HG02798 (cell line): ENCODE results near the gene CHD5.

ENCODE experiments used
- ATAC-seq: cut with Tn5 transposase; IDR thresholded peaks from one replicate; pipeline ENCODE4 v1.9.1; 2021; ENCODE audit warnings: mild to moderate bottlenecking; ENCODE audit not compliant: unreplicated experiment, poor library complexity

CHD5 gene

DNA sequence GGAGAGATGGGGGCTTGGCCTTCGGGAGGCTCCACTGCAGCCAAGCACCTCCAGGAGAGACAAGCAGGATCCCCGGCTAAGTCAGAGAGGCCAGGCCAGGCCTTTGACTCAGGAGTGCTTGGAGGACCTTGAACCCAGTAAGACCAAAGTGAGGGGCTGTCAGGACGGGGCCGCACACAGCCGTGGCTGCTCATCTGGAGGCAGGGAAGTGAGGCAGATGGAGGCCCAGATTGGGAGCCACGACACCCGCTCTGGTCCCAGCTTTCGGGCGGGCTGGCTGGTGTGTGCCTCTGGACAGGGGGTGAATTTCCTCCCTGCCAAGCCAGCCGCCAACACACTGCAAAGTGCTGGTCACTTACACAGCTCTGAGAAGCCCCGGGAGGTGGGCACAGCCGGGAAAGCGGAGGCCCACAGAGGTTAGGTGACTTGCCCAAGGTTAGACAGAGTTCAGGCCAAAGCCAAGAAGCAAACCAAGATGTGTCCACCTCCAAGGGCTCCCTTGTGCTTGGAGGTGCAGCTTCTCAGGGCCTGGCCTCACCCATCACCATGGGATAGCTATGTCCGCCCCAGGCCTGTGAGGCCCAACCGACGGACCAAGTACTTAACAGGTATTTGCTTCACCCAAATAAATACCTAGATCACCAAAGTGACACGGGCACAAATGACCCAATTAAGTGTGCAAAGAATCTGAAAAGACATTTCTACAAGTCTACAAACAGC lies 58.3 kb downstream of the CHD5 start:
- ATAC-seq = no peak

DNA sequence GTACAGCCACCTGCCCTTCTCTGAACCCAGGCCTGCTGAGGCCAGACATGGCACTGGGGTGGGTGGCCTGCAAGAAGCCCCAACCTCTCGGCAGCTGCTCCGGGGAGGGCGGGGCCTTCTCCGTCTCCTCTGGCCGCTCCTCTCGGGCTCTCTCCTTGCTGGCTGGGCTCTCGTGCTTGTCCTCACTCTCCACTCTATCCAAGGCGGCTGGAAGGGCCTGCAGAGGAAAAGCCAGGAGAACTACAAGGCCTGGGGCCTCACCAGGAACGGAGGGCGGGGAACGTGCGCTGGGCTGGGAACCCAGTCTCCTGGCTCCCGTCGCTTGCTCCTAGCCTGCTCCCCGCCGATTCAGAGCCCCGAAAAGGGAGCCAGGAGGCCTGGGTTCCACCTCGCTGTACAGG lies 59.1 kb downstream of the CHD5 start:
- ATAC-seq = no peak

DNA sequence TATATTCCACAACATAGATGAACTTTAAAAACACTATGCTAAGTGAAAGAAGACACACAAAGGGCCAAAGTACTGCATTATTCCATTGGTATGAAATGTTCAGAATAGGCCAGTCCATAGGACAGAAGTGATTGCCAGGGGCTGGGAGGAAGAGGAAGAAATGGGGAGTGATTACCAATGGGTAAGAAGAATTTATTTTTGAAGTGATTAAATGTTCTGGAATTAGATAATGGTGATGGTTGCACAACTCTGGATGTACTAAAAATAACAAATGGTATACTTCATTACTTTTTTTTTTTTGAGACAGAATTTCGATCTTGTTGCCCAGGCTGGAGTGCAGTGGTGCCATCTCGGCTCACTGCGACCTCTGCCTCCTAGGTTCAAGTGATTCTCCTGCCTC lies 61.7 kb downstream of the CHD5 start:
- ATAC-seq = no peak

DNA sequence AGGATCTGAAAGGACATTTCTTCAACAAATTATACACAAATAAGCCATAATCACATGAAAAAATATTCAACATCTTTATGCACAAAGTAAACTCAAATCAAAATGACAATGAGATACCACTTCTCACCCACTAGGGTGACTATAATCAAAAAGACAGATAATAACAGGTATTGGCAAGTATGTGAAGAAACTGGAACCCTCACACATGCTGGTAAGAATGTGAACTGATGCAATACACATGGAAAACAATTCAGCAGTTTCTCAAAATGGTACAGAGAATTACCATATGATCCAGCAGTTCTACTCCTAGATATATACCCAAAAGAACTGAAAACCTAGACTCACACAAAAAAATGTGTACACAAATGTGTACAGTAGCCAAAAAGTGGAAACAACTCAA lies 62.5 kb downstream of the CHD5 start:
- ATAC-seq = no peak

DNA sequence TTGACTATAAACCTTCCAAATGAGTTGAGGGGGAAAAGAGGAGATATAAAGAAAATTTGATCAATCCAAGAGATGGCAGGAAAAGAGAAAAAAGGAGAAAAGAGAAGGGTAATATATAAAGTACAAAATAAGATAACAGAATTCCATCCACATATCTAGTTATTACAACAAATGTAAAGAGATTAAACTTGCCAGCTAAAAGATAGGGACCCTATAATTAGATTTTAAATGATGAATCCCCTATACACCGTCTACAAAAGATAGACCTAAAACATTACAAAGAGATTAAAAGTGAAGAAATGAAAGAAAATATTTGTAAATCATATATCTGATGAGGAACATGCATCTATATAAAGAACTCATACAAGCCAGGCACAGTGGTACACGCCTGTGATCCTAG lies 63.1 kb downstream of the CHD5 start:
- ATAC-seq = no peak

DNA sequence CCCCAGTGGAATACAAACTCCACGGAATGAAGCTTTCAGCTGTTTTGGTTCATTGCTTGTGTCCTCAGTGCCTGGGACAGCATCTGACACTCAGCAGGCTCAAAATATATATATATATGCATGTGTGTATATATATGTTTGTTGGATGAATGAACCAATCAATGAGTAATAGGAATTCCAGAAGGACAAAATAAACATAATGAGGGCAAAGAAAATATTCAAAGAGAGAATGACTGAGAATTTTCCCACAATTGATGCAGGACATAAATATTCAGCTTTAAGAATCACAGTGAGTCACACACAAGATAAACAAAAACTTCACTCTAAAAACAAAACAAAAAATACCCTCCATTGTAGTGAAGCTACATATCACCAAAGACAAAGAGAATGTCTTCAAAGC lies 64.0 kb downstream of the CHD5 start:
- ATAC-seq = no peak

DNA sequence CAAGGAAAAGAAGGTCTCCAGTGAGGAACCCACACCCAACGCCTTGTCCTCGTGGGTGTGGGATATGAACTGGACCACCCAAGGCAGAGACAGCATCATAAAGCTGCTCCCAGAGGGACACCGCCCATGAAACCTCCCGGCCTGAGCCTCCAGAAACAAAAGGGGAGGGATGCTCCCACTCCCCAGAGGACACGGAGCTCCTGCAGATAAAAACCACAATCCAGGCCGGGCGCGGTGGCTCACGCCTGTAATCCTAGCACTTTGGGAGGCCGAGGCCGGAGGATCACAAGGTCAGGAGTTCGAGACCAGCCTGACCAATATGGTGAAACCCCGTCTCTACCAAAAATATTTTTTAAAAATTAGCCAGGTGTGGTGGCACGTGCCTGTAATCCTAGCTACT lies 66.4 kb downstream of the CHD5 start:
- no peak for ATAC-seq

DNA sequence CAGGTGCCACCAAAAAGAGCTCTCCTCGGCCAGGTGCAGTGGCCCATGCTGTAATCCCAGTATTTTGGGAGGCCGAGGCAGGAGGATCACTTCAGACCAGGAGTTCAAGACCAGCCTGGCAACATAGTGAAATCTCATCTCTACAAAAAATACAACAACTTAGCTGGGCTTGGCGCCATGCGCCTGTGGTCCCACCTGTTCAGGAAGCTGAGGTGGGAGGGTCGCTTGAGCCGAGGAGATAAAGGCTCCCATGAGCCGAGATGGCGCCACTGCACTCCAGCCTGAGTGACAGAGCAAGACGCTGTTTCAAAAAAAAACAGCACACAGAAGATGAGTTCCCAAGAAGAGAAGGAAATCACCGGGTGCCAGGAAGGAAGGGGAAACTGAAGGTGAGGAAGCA lies 67.0 kb downstream of the CHD5 start:
- ATAC-seq = no peak

DNA sequence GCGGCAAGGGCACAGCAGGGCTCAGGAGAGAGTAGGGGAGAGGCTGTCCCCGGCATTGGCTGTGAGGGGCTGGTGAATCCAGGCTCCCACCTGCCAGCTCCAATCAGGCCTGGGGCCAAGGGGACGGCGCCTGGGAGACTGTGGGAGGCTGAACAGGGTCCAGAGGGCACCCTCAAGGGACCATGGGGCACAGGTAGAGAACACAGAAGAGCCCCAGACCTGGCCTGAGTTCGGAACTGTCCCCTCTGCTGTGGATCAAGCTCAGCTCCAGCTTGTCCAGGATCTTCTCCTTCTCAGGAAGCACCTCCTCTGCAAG lies 67.5 kb downstream of the CHD5 start:
- no peak for ATAC-seq

DNA sequence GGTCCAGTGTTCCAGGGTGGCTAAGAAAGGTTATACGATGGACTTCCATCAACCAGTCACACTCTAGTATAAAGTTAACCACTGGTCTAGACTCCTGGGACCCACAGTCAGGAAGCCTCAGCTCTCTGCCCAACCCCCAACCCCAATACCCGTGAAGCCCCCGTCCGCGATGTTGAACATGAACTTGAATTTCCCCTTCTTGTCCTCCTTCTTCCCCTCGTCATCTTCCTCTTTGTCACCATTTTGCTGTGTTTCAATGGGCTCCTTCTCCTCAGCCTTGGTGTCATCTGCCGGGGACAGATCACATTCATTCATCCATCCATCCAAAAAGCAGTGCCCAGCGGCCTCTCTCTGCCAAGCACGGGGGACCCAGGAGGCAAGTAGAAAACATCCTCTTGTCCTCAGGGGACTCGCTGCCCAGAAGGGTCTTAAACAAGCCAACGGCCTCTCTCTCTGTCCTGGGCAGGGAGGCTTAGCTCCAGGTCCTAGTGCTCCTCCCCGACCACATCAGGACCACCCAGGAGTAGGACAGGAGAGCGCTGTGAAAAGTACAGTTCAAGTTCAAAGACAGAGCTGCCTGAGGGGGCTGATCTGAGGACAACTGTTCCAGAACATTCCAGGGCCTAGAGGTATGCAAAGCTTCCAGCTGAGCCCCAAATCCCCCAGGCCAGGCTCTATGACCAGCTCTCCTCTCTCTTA lies 68.0 kb downstream of the CHD5 start:
- ATAC-seq = no peak

DNA sequence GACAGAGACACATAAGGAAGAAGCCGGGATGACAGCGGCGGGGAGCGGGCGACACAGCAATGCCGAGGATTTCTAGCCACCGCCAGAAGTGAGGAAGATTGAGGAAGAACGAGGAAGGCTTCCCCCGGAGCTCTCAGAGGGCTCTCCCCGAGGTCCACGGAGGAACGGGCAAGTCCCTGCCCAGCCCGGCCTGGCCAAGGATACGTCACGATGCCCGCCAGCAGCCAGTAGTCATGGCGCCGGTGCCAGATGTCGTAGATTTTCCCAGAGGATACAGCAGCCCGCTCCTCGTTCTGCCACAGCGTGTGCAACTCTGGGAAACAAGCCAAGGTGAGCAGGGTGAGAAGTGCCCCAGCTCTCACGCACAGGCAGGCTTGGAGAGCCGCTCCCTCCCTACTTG lies 68.5 kb downstream of the CHD5 start:
- no peak for ATAC-seq

DNA sequence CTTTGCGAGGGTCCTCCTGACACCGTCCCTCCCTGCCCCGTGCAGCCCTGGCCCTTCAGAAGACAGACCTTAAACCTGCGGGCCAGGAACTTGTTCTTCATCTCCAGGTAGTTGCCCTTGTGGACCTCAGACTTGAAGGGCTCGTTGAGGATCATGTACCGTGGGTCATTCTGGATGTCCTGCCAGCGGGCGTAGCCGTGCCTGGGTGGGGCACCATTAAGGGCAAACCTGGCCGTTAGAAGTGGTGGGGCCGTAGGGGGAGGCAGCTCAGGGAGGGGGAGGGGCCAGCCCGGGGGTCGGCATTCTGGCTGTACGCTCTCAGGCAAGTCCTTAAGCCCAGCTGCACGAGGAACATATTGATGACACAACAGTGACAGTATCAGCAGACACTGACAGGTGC lies 69.8 kb downstream of the CHD5 start:
- no peak for ATAC-seq

DNA sequence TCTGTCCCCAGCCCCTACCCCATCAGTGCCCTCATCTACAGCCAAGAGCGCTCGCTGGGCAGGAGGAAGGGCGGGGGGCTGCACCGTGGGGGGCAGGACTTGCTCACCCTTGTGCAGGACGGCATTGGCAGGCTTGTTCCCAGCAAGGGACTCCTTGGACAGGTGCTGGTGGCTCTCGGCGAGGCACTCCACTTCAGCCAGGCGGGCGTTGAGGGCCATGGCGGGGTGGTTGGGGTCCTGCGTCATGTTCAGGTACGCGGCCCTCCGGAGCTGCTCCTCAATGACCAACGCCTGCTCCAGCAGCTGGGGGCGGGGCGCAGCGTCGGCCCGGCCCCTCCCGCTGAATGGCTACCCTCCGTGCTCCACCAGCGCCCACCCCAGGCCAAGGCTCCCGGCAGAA lies 70.4 kb downstream of the CHD5 start:
- no peak for ATAC-seq

DNA sequence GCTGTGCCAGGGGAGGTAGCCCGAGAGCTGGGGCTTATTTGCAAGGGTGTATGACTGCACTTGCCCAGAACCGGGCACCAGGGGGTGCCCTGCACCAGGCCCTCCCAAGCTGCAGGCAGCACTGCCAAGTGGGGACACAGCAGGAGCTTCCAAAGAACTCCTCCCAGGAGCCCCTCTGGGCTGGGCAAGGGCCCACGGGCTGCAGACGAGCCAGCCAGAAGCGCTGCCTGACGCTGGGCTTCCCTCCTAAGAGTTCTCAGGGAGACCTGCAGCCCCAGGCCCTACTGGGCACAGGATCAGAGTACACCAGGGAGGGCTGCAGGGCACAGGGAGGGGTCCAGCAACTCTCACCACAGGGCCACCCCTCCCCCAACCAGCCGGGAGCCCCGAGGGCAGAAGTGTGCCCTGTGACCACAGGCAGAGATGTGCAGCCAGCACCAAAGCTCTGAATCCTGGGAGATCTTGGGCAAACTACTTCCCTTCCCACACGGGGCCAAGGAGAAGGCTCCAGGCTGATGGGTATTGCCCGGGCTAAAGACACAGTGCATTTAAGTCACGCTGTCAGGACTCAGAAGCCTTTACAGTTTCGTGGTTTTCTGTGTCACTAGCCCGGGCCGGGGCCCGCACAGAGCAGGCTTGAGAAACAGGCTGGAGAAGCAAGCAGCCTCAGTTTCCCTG lies 71.0 kb downstream of the CHD5 start:
- ATAC-seq = no peak

DNA sequence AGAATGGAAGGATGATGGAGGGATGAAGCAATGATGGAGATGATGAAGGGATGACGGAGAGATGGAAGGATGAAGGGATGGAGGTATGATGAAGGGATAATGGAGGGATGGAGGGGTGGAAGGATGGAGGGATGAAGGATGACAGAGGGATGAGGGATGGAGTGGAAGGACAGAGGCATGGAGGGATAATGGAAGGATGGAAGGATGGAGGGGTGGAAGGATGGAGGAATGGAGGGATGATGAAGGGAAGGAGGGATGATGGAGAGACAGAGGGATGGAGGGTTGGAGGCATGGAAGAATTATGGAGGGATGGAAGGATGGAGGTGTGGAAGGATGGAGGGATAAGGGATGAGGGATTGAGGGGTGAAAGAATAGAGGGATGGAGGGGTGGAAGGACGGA lies 71.6 kb downstream of the CHD5 start:
- no peak for ATAC-seq

DNA sequence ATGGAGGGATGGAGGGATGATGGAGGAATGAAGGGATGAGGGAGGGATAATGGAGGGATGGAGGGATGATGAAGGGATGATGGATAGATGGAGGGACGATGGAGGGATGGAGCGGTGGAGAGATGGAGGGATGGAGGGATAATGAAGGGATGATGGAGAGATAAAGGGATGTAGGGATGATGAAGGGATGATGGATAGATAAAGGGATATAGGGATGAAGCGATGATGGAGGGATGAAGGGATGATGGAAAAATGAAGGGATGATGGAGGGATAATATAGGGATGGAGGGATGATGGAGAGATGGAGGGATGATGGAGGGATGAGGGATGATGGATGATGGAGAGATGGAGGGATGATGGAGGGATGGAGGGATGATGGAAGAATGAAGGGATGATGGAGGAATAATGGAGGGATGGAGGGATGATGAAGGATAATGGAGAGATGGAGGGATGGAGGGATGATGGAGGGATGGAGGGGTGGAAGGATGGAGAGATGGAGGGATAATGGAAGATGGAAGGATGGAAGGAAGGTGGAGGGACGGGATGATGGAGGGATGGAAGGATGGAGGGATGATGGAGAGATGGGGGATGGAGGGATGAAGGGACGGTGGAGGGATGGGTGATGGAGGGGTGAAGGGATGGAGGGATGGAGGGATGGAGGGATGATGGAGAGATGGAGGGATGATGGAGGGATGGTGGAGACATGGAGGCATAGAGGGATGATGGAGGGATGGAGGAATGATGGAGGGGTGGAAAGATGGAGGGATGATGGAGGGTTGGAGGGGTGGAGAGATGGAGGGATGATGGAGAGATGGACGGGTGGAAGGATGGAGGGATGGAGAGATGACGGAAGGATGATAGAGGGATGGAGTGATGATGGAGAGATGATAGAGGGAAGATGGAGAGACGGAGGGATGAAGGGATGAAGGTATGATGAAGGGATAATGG lies 72.4 kb downstream of the CHD5 start:
- ATAC-seq = no peak

DNA sequence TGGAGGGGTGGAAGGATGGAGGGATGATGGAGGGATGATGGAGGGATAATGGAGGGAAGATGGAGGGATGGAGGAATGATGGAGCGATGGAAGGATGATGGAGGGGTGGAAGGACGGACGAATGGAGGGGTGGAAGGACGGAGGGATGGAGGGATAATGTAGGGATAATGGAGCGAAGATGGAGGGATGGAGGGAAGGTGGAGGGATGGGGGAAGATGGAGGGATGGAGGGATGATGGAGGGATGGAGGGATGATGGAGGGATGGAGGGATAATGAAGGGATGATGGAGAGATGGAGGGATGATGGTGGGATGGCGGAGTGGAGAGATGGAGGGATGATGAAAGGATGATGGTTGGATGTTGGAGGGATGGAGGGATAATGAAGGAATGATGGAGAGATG lies 73.1 kb downstream of the CHD5 start:
- no peak for ATAC-seq

DNA sequence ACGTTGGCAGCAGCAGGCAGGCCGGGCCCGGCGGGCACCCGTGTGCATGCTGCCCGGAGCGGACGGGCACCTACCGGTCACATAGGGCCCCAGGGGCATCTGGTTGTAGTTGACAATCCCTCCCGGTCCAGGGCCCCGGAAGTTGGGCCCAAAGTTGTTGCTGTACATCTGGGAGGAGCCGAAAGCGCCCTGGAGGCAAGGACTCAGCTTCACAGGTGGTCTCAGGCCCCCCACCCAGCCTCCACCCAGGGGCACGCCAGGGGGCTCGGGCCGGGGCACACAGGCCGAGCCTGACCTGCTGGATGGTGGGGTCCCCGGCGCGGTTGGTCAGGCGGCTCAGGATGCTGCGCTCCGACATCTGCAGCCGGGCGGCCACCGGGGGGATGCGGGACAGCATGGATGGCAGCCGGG lies 73.8 kb downstream of the CHD5 start:
- no peak for ATAC-seq

DNA sequence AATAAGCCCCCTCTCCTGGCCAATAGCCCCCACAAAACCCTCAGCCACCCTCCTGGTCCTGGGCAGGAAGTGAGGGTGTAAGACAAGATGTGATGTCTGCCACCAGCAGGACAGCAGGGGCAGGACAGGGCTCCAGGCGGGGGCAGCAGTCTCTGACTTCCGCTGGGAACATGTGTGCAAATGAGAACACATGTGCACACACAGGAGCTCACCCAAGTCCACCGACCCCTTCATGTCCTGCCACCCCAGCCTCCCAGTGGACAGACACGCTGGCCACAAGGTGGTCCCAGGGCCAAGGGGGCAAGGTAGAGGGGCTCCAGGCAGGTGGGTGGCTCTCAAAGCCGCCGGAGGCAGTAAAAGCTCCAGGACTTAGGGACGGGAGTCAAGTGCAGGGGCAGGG lies 74.4 kb downstream of the CHD5 start:
- ATAC-seq = no peak

DNA sequence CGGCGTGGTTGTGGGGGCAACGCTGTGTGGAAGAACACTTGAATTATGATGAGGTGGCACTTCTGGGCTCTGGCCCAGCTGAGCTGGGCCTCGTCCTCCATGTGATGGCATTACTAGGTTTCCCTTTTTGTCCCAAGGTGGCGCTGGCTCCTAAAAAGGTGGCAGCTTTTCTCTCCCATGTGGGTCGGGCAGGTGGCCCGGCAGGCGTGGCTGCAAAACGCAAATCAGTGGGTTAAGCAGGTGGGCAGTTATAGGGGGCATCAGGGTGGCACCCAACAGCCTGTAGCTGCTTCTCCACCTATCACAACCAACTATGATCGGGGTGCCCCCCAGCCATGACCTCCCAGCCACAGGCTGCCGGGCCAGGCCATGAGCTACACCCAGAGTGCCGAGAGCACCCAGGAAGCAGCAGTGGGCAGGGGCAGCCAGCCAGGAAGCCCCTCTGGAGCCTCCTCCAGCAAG lies 74.9 kb downstream of the CHD5 start:
- ATAC-seq = no peak

DNA sequence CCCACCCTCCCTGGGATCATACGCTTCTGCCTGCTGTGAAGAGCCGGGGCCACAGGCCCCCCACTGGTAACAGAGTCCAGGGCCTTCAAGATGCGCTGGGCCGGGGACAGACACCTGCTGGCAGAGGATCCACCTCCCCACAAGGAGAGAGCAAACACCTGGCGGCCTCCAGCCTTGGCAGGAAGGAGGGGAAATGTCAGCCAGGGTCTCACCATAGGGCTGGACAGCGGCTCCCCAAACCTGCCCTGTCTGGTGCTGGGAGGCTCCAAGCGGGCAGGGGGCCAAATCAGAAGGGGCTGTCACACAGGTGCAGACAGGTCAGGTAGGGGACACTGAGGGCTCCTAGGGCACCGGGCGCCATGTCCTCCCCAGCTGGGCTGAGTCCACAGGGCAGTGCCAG lies 75.5 kb downstream of the CHD5 start:
- ATAC-seq = no peak
